NCI-H345 (cell line): ENCODE data around the gene CHPT1.
A peak's percentile ranks its signal among the peaks of the same experiment; 100 is the strongest.
"Not testable (repeated sequence)": the region's sequence is repeated elsewhere in the genome, so short reads cannot be mapped to it uniquely, and the experiment has no call there.

ENCODE experiments used
- DNase-seq: peaks from one replicate; lab custom pipeline; 2025; lab: John Stamatoyannopoulos, UW

Gene CHPT1

DNA sequence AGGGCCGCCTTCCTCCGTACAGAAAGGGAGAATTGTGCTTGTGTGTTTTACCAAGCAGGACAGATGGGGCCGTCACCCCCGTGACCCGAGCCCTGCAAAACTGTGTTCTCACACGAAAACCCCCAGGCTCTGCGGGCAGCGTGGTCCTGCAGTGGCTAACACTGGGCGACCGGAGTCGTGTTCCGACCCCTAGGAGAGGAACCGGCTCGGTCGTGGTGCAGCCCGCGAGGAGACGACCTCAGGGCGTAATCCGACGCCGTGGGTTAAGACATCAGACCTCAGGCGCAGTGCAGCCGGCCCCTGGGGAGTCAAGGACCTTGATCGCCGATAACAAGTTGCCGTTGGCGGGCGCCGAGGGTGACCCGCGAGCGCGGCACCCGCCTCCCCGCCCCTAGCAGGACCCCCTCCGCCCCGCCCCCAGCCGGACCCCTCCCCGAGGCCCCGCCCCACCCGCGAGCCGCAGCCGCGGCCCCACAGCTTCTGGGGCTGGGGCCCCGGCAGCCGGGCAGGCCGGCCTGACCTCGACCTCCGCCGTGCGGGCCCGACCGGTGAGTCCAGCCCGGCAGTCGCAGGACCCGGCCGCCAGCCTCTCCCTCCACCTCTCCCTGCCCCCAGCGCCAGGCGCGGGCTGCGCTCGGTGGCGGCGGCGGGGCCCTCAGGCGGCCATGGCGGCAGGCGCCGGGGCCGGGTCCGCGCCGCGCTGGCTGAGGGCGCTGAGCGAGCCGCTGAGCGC is at the start of gene CHPT1:
Gene CHPT1, plus strand, starts transcription at position 444 of the 733 bp plus-strand sequence. Its CDS starts 222 bp downstream, at position 666.
- peak; percentile 68 for DNase-seq

DNA sequence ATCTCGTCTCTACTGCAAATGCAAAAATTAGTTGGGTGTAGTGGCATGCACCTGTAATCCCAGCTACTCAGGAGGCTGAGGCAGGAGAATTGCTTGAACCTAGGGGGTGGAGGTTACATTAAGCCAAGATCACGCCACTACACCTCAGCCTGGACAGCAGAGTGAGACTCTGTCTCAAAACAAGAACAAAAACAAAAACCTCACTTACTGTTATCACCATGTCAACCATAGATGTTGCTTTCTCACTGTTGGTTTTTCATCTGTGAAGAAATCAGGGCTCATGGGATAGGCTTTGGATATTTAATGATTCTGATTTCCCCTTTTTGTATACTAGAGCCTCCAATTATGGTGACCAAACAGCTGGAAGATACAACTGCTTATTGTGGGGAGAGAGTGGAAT is 49.7 kb upstream of the CHPT1 start:
- no peak for DNase-seq

DNA sequence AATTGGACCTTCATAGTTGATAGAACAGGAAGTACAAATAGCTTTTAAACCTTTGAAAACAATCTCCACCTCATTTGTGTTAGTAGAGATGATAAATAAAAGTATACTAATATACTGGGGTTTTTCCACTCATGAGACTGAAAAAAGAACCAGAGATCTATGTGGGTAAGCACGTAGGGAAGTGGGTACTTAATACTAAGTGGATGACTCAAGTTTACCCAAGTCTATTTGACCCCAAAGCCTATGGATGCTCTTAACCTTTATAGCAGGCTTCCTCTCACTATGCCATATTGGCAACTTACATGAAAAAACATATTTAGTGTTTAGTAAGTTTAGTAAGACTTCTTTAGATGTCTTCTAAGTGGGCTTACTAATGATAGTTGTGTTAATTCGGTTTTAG is 49.2 kb upstream of the CHPT1 start:
- DNase-seq: no peak

DNA sequence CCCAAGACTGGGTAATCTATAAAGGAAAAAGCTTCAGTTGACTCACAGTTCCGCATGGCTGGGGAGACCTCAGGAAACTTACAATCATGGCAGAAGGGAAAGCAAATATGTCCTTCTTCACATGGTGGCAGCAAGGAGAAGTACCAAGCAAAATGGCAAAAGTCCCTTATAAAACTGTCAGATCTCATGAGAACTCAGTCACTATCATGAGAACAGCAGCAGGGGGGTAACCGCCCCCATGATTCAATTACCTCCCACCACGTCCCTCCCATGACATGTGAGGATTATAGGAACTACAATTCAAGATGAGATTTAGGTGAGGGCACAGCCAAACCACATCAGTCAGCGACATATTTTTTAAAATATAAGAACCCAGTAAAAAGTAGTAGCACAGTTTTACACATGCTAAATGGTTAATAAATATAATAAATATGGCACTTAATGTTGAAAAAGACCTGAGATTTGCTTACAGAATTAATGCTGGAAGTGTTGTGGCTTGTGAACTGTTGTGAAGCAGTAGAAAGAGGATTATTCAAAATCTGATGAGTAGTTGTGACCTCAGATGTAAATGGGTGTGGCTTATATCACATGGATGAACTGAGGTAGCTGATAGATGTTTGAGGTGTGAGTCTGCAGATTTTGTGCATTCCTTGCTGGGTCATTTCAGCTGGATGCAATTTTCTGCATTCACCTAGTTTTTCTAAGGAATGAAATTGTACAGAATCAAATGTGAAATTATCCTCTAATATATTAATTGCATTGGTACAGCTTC is 46.9 kb upstream of the CHPT1 start:
- no peak for DNase-seq

DNA sequence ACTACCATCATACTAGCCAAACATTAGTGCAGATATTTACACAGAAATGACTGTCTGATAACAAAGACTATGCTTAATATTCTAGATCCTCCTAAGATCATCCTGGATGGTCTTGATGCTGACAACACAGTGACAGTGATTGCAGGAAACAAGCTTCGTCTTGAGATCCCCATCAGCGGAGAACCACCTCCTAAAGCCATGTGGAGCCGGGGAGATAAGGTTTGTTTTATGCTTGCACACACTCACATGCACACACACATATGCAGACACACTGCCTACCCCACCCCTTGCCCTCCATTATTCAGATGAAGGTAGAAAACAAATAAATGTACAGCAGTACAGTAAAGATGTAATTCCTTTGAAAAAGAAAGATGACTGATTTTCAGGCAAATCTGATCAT is 44.4 kb upstream of the CHPT1 start:
- no peak for DNase-seq

DNA sequence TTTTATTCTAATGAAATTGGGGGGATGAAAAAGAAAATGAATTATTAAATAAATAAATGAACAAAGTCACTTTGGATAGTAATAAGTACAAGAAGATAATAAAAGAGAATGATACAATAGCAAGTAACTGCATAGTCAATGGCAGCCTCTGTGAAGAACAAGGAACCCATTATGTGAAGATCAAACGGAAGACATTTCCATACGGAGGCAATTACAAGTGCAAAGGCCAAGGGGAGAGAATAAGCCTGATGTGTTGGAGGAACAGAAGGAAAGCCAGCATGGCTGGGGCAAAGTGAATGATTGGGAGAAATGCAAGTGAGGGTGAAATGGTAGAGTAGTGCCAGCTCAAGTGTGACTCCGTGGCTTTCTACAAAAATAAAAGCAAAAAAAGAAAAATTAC is 43.9 kb upstream of the CHPT1 start:
- DNase-seq: no peak

DNA sequence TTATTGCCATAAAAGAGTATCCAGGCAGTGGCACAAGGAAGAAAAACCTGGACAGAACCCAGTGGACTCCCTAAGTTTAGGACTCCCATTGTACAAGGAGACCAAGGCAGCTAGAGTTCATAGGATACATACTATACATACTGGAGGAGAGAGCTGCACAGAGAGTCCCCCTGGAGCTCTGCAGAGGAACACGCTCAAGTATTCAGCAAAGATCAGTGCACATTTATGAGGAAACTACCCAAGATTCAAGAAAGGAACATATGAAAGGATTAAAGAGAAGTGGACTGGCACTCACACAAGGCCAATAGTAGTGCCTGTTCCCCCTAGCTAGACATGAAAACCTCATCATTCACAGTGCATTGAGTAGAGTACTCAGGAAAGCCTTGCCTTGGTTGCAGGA is 43.0 kb upstream of the CHPT1 start:
- no peak for DNase-seq

DNA sequence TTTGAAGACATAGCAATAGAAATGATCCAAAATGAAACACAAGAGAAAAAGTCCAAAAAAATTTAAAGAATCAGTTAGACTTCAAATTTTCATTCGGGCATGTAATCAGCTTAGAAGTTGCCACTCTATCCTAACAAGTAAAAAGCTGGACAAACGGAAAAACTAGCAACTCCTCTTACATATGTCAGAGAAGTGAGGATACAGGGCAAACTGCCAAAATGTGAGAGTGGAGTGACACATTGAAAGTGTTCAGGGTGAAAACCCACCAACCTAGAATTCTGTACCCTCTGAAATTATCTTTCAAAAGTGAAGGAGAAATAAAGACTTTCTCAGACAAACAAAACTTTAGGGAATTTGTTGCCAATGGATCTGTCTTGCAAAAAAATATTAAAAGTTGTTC is 42.0 kb upstream of the CHPT1 start:
- DNase-seq: no peak

DNA sequence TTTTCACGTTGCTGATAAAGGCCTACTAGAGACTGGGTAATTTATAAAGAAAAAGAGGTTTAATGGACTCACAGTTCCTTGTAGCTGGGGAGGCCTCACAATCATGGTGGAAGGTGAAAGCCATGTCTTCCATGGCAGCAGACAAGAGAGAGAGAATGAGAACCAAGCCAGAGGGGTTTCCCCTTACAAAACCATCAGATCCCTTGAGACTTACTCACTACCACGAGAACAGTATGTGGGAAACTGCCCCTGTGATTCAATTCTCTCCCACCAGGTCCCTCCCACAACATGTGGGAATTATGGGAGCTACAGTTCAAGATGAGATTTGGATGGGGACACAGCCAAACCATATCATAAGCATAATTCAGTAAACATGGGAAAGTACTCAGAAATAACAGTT is 36.8 kb upstream of the CHPT1 start:
- not testable (repeated sequence) for DNase-seq

DNA sequence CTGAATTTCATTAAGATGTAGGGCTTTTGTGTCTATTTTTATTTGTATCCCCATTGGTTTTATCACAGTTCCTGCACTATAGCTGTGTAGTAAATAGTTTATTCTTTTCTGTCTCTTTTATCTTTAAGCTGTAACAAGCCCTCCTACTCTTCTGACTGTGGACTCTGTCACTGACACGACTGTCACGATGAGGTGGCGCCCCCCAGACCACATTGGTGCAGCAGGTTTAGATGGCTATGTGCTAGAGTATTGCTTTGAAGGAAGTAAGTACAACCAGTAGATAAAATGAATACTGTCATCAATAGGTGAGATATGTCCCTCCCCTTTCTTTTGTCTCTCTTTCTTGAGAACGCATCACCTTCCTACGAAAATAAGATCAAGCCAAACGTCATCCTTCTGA is 34.1 kb upstream of the CHPT1 start:
- no peak for DNase-seq

DNA sequence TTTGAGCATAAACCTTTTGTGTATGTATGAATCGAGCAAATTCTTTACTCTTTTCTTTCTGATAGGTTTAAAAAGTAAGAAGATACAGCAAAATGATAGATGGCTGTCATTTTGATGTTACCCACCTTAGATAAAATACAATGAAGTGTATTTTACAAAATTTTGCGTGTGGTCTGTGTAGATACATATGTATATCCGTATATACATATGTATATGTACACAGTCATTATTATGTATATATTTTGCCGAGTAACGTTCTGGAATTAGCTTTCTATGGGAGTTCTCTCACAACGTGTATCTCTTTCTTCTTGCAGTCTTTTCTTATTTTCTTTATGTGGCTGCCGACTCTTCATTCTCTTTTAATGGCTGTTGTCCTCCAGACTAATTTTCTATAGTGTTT is 32.4 kb upstream of the CHPT1 start:
- DNase-seq: no peak

DNA sequence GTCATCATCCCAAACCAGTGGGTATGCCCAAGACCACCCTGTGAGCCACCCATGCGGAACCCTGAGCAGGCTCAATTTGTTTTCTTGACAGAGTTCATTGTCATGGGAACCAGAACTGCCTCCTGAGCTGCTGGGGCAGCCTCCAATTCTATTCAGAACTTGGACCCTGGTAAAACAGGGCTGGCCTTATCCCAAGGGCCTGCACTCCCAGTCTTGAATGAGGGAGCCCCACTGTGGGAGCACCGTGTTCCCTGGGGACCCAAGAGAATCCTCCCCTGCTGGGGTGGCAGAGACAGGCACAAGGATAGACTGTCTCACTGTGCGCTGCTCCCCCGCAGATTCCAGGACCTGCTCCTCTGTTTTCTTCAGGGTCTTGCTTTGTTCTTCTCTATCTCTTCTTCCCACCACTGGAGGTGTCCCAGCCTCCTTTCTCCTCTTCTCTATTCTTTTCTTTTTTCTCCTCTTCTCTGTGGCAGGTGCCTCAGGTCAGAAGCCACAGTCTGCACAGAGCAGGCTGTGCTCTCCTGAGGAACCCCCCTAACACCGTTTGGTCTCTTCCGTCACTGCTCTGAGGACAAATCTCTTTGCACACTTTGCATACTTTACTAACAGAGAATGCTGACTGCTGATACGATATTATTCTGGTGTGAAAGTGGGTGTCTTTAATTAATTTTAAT is 31.2 kb upstream of the CHPT1 start:
- DNase-seq: no peak

DNA sequence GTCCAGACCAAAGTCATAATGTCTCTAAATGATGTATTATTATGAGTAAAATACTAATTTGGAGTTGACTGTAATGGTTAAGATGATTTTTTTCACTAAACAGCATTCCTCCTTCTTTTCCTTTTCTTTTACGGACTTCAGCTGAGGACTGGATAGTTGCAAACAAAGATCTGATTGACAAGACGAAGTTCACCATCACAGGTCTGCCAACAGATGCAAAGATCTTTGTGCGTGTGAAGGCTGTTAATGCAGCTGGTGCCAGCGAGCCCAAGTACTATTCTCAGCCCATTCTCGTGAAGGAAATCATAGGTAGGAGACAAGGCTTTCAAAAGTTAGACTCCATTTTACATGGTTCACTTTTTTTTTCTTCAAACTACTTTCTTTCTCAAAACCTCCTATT is 29.8 kb upstream of the CHPT1 start:
- no peak for DNase-seq

DNA sequence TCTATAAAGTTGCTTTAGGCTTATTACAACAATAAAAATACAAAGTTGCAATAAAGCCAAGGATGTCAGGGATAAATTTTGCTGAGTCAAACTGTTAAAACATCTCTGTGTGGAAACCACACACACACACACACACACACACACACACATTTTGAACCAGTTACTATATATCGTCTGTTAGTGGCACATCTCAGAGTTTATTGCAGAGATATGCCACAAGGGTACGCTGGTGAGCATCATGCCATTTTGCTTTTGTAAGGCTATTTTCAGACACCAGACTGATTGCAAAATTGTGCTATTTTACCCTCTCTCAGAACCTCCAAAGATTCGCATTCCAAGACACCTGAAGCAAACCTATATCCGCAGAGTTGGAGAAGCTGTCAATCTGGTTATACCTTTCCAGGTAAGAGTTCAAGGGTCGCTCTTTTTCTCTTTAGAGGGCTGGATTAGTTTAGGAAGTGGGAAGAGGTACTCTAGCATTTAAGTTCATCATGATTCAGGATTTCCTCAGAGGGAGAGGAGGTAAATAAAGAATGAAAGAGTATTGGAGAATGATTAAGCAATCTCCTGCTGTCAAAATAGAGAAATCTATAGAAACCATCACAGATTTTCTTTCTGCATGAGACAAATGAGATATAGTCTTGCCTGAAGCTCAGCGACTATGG is 27.3 kb upstream of the CHPT1 start:
- DNase-seq: no peak

DNA sequence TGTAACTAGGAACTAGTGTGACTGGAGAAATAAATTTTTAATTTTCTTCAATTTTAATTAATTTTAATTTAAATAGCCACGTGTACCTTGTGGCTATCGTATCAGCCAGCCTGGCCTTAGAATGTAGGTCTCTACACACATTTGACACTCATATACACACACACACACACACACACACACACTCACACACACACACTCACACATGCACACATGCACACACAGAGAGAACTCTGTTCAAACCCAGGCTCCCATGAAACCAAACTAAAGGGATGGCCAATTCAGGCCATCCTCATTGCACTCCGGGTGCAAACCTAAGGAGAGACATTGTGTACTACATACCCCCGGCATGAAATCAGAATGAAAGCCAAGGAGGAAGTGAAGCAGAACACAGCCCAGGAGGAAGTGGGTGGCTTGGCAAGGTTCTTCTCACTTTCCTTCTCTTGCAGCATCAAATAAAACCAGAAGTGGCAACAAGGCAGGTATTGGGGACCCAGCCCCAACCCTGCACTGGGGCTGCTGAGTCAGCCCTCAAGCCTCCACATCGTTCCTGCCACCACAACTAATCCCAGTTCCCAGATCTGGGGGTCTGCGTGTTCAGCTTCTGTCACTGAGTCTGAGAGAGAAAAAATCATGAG is 26.2 kb upstream of the CHPT1 start:
- DNase-seq: no peak

DNA sequence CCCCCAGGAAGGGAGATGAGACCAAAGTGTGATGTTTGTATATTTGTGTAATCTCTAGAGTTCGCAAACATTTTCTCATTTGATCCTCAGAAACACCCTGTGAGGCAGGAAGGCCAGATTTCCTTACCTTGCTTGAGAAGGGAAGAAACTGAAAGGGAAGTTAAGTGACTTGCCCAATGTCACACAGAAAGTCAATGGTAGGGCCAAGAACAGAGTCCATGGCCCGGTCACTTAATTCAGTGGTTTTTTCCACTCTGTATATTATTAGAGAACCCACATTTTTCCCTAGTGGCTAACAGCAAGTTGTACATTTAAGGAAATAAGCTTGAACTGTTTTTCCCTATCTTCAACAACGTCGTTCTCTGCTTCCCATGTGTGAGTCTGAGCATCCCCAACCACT is 25.6 kb upstream of the CHPT1 start:
- DNase-seq: no peak

DNA sequence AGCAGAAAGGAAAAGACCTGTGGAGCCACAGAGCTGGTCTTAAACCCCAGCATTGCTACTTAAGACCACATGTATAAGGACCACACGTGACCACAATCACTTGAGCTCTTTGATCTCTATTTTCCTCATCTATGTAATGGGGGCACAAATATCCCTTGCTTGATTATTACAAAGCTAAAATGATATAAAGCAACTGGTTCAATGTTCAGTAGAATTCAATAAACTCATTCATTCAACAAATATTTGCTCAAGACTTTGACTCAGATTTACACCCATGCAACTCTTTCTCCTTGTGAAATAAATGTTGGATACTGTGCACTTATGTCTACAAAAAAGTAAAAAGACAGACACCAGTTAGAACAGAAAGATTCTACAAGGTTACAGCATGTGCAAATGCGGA is 21.9 kb upstream of the CHPT1 start:
- DNase-seq: no peak

DNA sequence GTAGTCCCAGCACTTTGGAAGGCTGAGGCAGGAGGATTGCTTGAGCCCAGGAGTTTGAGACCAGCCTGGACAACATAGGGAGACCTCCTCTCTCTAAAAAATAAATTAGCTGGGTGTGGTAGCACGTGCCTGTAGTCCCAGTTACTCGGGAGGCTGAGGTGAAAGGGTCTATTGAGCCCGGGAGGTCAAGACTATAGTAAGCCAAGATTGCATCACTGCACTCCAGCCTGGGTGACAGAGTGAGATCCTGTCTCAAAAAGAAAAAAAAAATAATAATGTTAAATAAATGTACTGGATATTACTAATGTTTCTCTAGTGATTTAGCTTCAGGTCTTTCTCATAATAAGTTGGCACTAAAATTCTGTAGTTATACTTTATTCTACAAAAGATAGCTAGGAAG is 20.9 kb upstream of the CHPT1 start:
- not testable (repeated sequence) for DNase-seq

DNA sequence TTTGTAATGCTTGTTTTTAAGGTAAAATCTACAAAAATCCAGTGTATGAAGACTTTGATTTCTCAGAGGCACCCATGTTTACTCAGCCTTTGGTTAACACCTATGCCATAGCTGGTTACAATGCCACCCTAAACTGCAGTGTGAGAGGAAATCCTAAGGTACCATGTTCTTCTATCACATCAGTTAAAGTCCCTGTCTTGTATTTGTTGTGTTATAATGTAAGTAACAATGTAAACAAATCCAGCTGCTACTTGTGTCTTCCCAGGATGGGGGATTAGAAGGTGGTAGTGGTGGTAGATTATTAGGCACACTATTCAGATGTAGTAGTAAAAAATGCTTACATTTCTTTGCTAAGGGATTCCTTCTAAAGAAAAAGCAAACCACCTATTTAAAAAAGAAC is 19.4 kb upstream of the CHPT1 start:
- no peak for DNase-seq

DNA sequence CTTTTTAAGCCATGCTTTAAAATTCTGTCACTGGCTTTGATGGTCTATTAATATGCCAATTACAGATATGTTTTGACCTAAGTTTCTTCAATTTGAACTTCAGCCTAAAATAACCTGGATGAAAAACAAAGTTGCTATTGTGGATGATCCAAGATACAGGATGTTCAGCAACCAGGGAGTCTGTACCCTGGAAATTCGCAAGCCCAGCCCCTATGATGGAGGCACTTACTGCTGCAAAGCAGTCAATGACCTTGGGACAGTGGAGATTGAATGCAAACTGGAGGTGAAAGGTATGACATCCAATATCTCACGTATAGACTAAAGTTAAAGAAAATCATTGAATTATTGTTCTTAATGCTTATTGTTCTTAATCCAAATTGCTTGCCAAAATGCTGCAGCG is 17.2 kb upstream of the CHPT1 start:
- no peak for DNase-seq

DNA sequence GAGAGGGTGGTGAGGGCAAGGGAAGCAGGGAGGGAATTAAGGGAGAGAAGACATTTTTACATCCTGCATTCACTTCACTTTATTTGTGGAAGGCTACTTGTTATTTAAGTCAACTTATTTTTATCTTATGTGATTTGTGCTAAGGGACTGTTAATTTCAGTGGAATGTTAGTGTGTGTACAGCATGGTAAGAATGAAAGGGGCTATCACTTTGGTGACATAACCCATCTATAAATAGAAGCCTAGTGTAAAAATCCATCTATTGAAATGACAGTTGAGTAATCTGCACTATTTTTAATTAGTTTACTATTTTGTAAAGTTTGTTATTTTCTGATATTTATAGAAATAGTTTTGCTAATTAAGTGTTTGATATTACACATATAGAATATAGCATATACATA is 16.8 kb upstream of the CHPT1 start:
- no peak for DNase-seq

DNA sequence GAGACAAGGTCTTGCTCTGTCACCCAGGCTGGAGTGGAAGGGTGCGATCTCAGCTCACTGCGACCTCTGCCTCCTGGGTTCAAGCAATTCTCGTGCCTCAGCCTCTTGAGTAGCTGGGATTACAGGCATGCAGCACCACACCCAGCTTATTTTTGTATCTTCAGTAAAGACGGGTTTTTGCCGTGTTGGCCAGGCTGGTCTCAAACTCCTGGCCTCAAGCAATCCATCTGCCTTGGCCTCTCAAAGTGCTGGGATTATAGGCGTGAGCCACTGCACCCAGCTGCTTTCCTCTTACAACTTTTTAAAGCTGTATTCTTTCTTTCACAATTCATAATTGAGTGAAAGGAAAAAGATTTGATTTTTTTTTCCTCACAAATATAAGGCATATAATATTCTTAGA is 15.8 kb upstream of the CHPT1 start:
- DNase-seq: not testable (repeated sequence)
